Activated CD8-positive, alpha-beta memory T cell treated with anti-CD3 and anti-CD28 coated beads, Interleukin-2, amount 50 U/mL, for 24 hours (primary cell): ENCODE data around the gene OR2V2.

Experiments used
- DNase-seq: peaks from one replicate; pipeline ENCODE4 v3.0.0-alpha.2; 2020; ENCODE audit errors: extremely low read depth

OR2V2 gene

DNA sequence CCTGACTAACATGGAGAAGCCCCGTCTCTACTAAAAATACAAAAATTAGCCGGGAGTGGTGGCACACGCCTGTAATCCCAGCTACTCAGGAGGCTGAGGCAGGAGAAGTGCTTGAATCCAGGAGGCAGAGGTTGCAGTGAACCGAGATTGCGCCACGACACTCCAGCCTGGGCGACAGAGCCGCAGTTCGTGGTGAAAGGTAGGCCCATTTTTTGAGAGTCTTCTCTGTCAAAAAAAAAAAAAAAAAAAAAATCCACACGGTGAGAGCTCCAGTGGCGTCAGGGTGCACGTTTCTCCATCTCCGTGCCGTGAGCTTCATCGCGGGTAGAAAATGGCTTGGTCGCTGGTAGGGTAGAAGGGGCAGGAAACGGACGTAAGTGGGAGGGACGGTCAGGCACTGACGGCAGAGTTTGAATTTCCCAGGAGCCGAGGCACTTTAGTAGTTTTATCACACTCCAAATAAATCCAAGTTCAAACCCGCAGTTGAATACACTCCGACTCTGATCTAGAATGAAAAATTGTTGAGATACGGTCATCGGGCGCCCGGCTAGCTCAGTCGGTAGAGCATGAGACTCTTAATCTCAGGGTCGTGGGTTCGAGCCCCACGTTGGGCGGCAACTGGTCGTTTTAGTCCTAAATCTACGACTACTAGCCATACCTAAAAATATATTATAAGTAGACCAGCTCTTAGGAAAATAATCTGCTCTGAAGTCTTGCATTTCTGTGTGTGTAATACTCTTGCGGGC lies 60.0 kb downstream of the OR2V2 start:
- peak; percentile 84 for DNase-seq

DNA sequence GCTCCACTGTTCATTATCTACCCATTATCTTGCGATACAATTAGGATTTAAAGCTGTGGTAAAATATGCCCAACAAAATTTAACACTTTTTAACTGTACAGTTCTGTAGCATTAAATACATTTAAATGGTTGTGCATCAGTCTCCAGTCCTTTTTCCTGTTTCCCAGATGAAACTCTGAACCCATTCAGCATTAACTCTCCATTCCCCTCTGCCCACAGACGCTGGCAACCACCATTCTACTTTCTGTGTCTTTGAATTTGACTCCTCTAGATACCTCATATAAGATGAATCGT lies 60.5 kb downstream of the OR2V2 start:
- no peak for DNase-seq
